ENCODE results near the gene CAMKK2.
"Not testable (repeated sequence)": the region's sequence is repeated elsewhere in the genome, so short reads cannot be mapped to it uniquely, and the experiment has no call there.

The CAMKK2 gene

DNA sequence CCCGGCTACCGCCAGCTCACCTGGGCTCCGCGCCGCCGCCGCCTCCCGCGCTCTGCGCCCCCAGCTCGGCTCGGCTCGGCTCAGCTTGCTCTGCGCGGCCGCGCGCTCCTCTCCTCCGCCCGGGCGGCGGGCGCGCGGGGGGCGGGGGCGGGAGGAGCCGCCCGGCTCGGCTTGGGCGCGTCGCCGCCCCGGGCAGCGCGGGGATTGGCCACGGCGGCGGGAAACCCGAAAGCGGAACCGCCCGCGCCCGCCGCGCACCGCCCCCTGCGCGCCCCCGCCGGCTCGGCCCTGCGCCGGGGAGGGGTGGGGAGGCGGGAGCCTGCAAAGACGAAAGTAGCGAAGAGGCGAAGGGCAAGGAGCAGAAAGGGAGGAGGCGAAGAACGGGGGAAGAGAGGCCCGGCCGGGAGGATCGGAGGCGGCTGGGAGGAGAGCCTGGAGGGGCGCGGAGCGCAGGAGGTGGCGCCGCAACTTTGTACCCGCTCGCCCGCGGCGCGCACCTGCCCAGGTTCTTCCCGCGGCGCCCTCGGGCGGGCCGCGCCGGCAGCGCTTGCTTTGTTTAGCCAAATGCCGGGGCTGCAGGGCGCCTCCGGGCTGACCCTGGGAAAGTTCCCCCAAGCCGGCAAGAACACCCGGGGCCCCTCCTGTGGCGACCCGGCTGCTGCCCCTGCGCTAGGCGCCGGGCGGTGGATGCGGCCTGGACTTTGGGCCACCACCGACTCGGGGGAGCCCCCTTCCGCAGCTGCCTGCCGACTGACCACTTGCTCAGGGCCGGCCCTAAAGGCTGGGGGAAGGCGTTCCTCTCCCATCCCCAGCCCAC lies at the start of gene CAMKK2:
Gene CAMKK2 (minus strand): TSS at position 92 of the 817 bp plus-strand sequence. CDS start 22,183 bp downstream, outside the sequence.
- peak in 13 of 14 donors; percentile 46 to 89 (median 67) for DNase-seq

DNA sequence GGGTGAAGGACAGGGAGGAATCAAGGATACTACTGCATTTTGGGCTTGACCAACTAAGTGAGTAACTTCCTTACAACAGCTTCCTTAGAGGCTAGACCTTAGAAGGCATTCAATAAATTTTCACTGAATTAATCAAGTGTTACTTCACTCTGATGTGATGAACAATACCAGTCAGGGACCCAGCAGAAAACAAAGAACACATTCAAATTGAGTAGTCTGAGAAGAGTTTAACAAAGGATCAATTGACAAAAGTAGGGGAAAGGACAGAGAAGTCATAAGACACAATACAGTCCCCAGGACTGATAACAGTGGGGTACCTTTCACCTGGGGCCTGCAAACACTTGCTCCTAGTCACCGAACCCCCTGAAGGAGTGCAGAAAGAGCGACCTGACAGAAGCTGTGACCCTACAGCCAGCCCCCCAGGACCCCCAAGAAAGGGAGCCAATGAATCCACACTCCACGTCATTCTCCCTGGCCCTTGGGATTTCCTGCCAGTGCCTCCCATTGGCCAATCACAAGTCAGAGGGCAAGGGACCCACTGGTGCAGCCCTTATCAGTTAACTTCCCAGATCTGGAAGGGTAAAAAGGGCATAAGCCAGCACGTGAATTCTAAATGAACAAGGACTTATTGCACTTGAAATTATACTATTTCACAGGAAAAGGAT lies 48.8 kb upstream of the CAMKK2 start:
- peak in 6 of 14 donors; percentile 1 to 35 (median 16) for DNase-seq

DNA sequence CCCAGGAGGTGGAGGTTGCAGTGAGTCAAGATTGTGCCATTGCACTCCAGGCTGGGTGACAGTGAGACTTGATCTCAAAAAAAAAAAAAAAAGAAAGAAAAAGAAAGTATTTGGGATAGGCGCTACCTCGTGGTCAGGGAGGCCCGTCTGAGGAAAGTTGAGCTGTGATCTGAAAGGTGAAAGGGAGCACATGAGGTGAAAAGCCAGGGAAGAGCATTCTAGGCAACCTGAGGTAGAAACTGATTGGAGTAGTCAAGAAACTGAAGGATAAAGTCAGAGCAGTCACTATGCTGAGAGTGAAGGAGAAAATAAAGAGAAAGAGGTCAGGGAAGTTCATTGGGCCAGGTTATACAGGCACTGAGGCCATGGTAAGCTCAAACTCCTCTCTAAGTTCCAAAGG lies 48.0 kb upstream of the CAMKK2 start:
- no peak for DNase-seq

DNA sequence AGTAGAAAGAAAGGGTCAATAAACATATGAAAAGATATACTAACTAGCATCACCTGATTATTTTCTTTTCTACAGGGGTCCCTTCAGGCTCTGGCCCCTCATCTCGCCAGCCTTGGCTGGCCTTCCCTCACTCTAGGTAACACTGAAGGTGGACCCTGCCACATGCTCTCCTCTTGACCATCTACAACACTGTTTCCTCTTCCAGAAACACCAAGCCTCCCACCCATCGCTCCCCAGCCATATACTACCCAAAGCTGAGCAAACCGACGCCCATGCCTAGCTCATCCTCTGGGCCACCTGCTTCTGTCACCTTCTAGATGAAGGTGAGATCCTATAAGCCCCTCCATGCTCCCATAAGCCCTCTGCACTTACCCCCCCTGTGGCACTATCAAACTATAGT lies 40.9 kb upstream of the CAMKK2 start:
- no peak for DNase-seq

DNA sequence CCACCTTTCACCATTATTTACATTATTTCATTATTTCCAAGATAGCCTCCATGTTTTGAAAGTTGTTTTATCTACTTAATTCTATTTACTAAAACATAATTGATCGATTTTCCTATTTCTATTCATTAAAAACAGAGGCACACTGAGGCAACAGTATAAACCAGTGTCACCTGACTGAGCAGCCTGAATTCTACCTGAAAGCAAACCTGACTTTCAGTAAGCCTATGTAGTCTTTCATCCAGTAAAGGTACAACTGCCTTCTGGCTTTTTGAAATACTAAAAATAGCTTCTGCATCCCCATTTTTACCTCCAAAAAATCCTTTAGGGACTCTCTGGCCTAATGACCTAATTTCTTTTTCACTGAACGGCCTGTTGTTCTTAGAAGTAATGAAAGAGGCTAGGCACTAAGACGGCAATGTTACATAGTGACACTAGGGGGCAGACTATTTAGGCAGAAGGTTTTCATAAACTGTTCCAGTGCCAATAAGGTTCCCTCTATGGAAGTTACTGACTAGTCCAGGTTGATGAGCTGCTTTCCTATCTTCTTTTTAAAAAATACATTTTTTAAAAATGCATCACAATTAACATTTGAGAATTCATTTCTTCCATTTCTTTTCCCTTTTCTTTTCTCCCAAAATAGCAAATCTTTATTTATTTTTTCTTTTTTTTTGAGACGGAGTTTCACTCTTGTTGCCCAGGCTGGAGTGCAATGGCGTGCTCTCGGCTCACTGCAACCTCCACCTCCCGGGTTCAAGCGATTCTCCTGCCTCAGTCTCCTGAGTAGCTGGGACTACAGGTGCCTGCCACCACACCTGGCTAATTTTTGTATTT lies 38.2 kb upstream of the CAMKK2 start:
- DNase-seq: peak in 1 of 14 donors; percentile 41

DNA sequence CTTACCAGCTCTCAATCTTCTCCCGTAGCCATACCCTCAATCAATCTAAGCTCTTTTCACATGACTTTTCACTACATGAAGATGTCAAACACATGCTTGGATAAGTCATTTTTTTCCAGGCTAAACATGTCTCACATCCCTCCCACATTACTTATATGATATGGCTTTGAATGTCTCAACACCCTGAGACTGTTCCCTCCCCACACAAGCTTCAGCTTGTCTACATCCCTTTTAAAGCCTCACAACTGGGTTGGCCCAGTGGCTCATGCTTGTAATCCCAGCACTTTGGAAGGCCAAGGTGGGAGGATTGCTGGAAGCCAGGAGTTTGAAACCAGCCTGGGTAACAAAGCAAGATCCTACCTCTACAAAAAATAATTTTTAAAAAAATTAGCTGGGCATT lies 37.2 kb upstream of the CAMKK2 start:
- no peak for DNase-seq

DNA sequence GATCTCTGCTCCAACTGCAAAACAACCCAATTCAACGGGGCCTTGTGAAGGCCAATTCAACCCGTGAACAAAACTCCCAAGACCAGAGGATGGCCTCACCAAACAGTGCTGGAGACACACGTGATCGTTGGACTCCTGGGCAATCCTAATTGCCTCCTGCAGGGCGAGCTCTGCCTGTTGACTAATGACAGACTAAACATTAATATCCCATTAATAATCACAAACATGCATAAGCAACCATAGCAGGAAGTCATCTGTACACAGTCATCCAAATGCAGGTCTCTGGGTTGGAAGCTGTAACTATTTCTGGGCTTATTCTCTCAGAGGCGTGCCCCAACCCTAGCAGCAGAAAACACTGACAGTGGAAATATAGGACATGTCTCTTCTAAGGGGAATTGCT lies 34.7 kb upstream of the CAMKK2 start:
- DNase-seq: no peak

DNA sequence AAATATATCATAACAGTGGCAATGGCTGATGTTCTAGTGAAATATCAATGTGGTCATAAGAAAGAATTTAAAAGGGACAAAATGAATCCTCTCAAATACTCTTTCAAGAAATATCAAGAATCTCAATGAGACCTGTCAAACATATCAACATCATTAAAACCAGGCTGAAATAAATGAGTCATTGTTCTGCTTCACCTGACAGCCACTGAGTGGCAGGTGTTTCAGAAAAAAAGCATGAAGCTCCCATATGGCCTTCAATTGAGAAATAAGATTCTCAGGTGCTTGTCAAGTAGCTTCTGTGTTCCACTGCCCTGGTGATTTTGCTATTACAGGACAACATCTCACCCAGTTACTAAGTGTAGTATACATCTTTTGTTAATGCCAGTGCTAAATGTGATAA lies 34.2 kb upstream of the CAMKK2 start:
- no peak for DNase-seq

DNA sequence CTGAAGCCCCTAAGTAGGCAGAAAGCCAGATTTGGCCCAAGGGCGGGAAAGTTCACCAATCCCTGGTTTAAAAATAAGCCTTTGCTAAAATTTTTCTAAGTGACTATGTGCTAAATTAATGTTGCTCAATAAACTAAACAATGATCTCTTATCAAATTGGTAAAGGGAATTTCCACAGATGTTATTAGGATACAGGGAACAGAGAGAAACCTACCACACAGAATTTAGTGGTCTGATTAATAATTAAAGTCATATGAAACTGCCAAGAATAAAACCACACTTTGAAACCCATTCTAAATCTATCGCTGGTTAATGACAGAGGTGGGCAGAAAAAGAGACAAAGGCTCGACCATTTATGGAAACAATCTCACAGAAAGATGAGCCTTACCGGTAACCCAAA lies 33.7 kb upstream of the CAMKK2 start:
- no peak for DNase-seq

DNA sequence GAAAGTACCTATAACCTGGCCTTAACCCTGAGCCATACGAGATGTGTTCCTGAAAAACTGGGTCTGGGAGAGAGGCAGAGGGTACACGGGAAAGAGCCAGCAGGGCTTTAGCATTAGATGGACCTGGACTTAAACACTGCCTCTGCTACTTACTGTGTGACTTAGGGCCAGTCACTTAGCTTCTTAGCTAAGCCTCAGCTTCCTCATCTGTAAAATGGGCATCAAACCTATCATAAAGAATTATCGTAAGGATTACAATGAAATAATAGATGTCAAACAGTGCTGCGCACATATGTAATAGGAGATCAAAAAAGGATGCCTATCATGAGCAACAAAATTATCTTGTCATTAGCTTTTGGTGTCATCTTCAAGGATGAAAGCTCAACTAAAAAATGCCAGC lies 32.1 kb upstream of the CAMKK2 start:
- DNase-seq: no peak

DNA sequence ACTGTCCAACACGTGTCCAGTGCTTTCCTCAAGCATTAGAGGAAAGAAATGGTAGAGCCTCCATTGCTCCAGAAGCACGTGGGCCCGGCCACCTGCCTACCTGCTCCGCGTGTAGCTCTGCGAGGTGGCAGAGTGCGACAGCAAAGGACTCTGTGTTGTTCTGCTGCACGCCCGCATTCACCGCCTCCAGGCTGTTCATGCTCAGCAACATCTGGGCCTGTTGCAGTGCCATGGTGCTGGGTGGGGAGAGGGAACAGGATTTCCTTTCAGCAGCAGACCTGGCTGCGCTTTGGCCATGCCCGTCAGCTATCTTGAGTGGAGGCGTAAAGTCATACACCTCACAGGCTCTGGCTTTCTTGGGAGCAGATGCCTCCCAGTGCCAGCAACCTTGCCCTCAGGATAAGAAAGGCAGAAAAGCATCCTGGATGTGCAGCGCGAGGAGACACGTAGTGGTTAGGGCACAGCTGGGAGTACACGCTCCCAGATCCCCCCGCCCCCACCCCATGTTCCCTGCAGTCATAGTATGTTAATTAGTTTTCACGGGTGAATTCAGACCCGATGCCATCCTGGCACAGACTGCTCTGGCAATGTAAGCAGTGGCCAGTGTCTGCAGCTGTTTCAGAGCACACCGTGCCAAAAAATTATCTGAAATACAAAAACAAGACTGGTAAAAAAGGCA lies 30.6 kb upstream of the CAMKK2 start:
- DNase-seq: peak in 11 of 14 donors; percentile 7 to 47 (median 23)

DNA sequence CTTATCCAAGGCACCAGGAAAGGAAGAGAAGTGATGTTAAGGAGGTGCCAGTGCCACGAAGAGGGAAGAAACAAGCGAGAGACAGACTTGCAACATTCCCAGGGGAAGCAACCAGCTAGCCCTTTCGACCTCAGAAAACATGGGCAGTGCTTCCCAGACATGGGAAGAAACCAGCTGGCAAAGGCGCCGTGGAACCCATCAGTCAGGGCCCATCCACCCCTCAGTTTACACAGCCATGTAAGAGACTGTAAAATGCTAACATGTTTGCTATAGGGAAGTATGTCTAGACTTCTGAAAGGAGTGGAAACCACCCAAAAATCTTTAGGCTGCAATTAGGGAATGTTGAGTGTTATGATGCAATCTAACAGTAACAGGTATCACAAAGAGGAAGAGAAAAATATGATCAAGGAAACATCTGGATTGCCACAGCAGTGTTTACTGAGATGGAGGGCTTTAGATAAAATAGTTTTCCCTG lies 29.4 kb upstream of the CAMKK2 start:
- no peak for DNase-seq

DNA sequence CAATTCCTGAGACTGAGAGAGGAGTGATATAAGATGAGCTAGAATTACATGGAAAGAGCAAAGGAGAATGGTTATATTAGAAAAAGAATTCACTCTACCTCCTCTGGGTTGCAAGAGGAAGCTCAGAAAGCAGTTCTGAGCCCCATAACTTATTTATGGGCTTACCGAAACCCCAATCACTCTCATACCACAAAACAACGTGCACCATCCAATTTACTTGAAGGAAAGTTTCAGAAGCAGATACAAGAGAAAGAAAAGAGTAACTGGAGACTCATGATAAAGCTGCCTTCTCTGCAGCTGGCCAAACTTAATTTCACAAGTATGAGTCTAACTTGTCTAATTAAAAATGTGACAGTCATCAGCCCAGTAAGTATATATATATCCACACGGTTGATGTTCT lies 27.4 kb upstream of the CAMKK2 start:
- no peak for DNase-seq

DNA sequence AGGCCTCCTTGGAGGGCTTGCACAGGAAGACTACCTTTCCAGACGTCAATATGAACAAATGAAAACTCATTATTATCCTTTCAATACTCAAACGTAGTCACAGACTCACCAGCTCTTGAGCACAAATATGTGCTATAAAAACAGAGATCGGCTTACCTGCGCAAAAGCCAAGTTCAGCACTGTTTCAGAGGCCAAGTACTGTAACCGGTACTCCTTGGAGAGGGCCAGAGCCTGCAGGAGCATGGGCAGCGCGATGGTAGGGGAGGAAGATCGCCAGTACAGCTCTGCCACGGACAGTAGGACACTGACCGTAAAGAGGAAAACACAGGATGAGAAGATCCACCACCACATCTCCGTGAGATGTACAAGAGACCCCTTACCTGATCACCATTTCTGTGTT lies 21.6 kb upstream of the CAMKK2 start:
- DNase-seq: no peak

DNA sequence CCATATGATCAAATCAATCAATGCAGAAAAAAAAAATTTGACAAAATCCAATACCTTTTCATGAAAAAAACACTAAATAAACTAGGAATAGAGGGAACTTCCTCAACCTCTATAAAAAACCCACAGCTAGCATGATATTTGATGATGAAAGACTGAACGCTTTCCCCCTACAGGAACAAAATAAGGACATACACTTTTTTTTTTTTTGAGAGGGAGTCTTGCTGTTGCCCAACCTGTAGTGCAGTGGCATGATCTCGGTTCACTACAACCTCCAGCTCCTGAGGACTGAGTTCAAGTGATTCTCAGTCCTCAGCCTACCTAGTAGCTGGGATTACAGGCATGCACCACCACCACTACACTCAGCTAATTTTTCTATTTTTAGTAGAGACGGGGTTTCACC lies 17.9 kb upstream of the CAMKK2 start:
- DNase-seq: no peak

DNA sequence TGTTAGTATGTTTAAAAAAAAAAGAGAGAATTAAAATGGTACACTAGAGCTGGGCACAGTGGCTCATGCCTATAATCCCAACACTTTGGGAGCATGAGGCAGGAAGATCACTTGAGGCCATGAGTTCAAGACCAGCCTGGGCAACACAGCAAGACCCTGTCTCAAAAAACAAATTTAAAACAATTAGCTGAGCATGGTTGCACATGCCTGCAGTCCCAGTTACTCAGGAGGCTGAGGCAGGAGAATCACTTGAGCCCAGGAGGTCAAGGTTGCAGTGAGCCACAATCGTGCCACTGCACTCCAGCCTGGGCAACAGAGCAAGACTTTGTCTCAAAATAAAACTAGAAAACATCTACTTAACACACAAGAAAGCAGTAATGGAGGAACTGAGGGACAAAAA lies 13.7 kb upstream of the CAMKK2 start:
- not testable (repeated sequence) for DNase-seq

DNA sequence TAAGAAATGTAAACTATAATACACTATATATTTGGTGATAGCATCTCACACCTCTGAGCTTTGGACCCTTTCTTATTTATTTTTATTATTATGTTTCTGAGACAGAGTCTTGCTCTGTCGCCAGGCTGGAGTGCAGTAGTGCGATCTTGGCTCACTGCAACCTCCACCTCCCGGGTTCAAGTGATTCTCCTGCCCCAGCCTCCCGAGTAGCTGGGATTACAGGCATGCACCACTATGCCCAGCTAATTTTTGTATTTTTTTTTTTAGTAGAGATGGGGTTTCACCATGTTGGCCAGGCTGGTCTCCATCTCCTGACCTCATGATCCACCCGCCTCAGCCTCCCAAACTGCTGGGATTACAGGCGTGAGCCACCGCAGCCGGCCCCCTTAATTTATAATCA lies 10.9 kb upstream of the CAMKK2 start:
- DNase-seq: not testable (repeated sequence)

DNA sequence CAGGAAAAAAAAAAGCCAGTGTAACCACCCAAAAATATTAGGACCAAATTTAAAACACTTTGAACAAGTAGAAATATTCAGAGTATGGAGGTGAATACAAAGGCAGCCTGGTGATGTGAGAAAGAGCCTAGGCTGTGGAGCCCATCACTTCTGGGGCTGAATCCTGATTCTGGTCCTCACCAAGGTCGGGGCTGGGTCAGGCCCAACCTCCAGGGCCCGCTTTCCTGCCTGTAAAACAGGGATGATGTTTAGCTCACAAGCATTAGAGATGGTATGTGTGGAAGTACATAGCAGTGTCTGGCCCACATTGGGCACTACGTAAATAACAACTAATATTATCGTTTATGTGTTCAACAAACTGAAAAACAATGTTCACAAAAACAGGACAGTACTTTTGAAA lies 7.8 kb upstream of the CAMKK2 start:
- no peak for DNase-seq

DNA sequence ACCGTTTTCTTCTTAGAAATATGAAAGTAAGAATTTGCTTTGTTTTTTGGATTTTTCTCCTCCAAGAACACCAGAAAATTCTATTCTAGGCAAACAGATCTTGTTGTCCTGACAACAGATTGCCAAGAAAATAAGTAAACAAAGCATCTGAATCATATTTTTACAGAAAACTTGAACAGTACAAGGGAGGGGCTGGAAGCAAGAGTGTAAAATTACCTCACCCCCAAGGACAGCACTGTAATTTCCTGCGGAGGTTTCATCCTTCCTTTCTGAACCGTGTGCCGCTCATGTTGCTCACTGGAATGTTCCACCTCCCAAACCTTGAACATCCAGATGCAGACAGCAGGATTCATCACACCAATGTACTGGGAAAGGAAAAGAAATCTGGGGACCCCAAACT lies 5.4 kb upstream of the CAMKK2 start:
- DNase-seq: no peak

DNA sequence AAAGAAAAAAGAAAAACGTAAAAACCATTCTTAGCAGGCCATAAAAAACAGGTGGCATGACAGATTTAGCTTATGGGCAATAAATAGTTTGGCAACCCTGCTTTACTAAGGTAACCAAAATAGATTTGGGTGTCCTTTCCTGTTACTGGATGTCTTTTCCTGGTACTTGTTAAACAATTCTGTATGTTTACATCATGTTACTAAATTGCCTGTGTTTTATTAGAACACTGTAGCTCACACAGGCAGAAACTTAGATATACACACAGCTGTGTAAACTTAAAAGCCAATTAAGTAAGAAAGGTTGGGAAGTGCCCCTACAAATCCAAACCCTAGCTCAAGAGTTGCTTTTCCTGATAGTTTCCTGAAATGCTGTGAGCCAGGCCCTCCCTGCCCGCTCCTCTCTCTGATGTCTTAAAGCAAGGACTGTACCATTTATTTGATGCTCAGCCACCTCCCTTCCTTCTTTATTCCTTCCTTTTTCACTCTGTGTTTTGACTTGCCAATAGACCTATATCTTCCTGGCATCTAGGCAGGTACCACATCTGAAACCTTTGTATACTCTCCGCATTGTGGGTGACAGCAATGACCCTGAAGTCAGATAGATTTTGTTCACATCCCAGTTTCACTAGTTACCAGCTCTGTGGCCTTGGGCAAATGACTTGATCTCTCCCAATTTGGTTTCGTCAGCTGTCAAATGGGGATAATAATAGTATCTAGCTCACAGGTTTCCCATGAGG lies 3.7 kb upstream of the CAMKK2 start:
- DNase-seq: no peak

DNA sequence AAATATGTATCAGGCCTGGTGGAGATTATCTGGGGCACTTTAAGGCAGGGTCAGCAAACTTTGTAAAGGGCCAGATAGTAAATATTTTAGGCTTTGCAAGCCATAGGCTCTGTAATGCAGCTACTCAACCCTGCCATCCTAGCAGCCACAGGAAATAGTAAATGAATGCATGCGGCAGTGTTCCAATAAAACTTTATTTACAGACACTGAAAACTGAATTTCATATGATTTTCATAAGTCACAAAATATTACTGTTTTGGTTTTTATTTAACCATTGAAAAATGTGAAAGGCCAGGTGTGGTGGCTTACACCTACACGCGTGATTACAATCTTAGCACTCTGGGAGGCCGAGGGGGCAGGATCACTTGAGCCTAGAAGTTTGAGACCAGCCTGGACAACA lies 3.2 kb upstream of the CAMKK2 start:
- no peak for DNase-seq

DNA sequence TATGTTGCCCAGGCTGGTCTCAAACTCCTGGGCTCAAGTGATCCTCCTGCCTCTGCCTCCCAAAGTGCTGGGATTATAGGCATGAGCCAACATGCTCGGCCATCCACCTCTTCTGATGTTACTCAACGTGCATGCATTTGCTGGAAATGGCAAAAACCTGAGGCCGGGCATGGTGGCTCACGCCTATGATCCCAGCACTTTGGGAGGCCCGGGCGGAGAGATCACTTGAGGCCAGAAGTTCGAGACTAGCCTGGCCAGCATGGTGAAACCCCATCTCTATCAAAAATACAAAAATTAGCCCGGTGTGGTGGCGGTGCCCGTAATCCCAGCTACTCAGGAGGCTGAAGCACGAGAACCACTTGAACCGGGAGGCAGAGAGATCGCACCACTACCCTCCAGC lies 1.9 kb upstream of the CAMKK2 start:
- not testable (repeated sequence) for DNase-seq

Data from C1 segment of cervical spinal cord (tissue), 14 donors.